ENCODE measurements around the gene UBXN4.
A peak's percentile ranks its signal among the peaks of the same experiment; 100 is the strongest.
"Not testable (repeated sequence)": the region's sequence is repeated elsewhere in the genome, so short reads cannot be mapped to it uniquely, and the experiment has no call there.

UBXN4 gene

DNA sequence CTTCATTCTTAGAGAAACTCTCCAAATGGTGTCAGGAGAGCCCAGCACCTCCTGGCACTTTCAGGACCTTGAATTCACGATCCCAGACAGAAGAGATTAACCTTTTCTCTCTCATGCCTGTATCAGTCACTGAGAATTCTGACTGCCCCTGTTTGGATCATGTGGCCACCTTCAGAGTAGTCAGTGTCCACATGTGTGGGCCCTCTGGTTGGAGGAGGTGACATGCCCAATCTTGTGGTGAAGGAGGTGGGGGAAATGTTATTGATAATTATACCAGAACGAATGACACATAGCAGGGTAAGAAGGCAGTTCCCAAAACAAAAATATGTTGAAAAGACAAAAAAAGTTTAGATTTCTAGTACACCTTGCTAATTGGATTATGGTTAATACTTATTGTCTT is 31.7 kb downstream of the UBXN4 start:
- no peak for FAIRE-seq
- DNase-seq (ENCODE audit: insufficient read length): no peak
- TF ChIP-seq POLR2AphosphoS5 (IDR thresholded peaks at IDR 0.05; ENCODE audit: low read depth, low read length) (no peak), TAF1 (IDR thresholded peaks at IDR 0.05; ENCODE audit: borderline replicate concordance, low read depth, low read length) (no peak), POLR2A (IDR thresholded peaks at IDR 0.05; ENCODE audit: low read depth, low read length) (no peak)

GRCh38 chr2:135773917-135774316 is 32.3 kb downstream of the UBXN4 start:
- DNase-seq (ENCODE audit: insufficient read length): no peak
- FAIRE-seq: no peak
- no peak for TF ChIP-seq POLR2A (IDR thresholded peaks at IDR 0.05; ENCODE audit: low read depth, low read length)
- no peak for TF ChIP-seq POLR2AphosphoS5 (IDR thresholded peaks at IDR 0.05; ENCODE audit: low read depth, low read length)
- no peak for TF ChIP-seq TAF1 (IDR thresholded peaks at IDR 0.05; ENCODE audit: borderline replicate concordance, low read depth, low read length)

- FAIRE-seq (no peak), DNase-seq (ENCODE audit: insufficient read length) (no peak)
- TF ChIP-seq POLR2A (IDR thresholded peaks at IDR 0.05; ENCODE audit: low read depth, low read length): no peak
- no peak for TF ChIP-seq POLR2AphosphoS5 (IDR thresholded peaks at IDR 0.05; ENCODE audit: low read depth, low read length)
- no peak for TF ChIP-seq TAF1 (IDR thresholded peaks at IDR 0.05; ENCODE audit: borderline replicate concordance, low read depth, low read length)
Measured at GRCh38 chr2:135775420-135775819, 33.8 kb downstream of the UBXN4 start.

DNA sequence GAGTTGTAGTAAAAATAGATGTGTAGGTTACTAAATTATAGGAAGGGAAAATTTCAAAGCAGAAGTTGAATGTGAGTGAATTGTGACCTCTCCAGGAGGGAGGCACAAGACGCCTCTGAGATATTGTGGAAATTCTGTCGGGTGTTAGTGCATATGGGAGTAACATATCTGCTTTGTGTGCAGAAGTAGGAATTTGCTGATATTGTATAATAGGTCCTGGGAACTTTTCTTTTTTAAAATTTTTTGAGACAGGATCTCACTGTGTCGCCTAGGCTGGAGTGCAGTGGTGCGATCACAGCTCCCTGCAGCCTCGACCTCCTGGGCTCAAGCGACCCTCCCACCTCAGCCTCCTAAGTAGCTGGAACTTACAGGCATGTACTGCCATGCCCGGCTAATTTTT is 34.7 kb downstream of the UBXN4 start:
- no peak for TF ChIP-seq POLR2AphosphoS5 (IDR thresholded peaks at IDR 0.05; ENCODE audit: low read depth, low read length)
- no peak for TF ChIP-seq TAF1 (IDR thresholded peaks at IDR 0.05; ENCODE audit: borderline replicate concordance, low read depth, low read length)
- TF ChIP-seq POLR2A (IDR thresholded peaks at IDR 0.05; ENCODE audit: low read depth, low read length): no peak
- no peak for DNase-seq (ENCODE audit: insufficient read length)
- FAIRE-seq: no peak

DNA sequence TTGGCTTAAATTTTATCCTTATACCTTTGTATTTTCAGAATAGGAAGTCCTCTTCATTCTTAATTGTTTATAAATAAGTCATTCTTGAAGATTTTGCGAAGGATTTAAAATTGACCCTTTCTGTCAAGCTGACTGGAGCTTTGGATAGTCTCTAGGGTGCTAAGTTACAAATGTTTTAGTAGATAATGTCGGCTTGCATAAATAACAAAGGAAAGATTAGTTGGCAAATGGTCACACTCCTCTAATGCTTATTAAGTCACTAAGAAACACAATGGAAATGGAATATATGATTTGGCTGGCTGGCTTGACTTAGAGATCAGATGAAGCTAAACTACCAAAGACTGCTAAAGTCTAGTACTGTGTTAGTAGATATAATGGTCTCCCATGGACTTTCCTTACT is 40.6 kb downstream of the UBXN4 start:
- no peak for TF ChIP-seq POLR2AphosphoS5 (IDR thresholded peaks at IDR 0.05; ENCODE audit: low read depth, low read length)
- no peak for TF ChIP-seq TAF1 (IDR thresholded peaks at IDR 0.05; ENCODE audit: borderline replicate concordance, low read depth, low read length)
- TF ChIP-seq POLR2A (IDR thresholded peaks at IDR 0.05; ENCODE audit: low read depth, low read length): no peak
- FAIRE-seq (no peak), DNase-seq (ENCODE audit: insufficient read length) (no peak)

DNA sequence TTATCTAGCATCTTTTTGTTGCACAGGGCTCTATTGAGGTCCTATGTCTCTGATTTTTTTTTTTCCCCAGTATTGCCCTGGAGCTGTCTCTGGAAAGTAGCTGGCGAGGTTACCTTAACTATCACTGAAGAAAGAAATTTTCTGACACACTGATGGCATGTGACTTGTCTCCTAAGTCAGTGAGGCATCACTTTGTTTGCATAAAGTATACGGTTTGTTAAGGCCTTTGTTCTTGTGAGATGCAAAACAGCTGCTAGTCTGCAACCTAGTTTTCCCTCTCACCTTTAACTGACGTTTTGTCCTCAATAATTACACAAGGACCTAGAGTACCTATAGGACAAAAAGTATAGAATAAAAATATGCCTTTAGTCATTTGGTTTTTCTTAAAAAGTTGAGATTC is 41.8 kb downstream of the UBXN4 start:
- FAIRE-seq (peak; percentile 64), DNase-seq (ENCODE audit: insufficient read length) (no peak)
- TF ChIP-seq POLR2A (IDR thresholded peaks at IDR 0.05; ENCODE audit: low read depth, low read length): no peak
- TF ChIP-seq TAF1 (IDR thresholded peaks at IDR 0.05; ENCODE audit: borderline replicate concordance, low read depth, low read length): no peak
- TF ChIP-seq POLR2AphosphoS5 (IDR thresholded peaks at IDR 0.05; ENCODE audit: low read depth, low read length): no peak

- DNase-seq (ENCODE audit: insufficient read length) (no peak), FAIRE-seq (peak; percentile 62)
- no peak for TF ChIP-seq TAF1 (IDR thresholded peaks at IDR 0.05; ENCODE audit: borderline replicate concordance, low read depth, low read length)
- TF ChIP-seq POLR2AphosphoS5 (IDR thresholded peaks at IDR 0.05; ENCODE audit: low read depth, low read length): no peak
- TF ChIP-seq POLR2A (IDR thresholded peaks at IDR 0.05; ENCODE audit: low read depth, low read length): no peak
Measured at GRCh38 chr2:135785032-135785431, 43.4 kb downstream of the UBXN4 start.

GRCh38 chr2:135786823-135787222 is 45.2 kb downstream of the UBXN4 start:
- no peak for TF ChIP-seq POLR2A (IDR thresholded peaks at IDR 0.05; ENCODE audit: low read depth, low read length)
- no peak for FAIRE-seq
- no peak for DNase-seq (ENCODE audit: insufficient read length)

- TF ChIP-seq POLR2A (IDR thresholded peaks at IDR 0.05; ENCODE audit: low read depth, low read length) (no peak), POLR2AphosphoS5 (IDR thresholded peaks at IDR 0.05; ENCODE audit: low read depth, low read length) (no peak), TAF1 (IDR thresholded peaks at IDR 0.05; ENCODE audit: borderline replicate concordance, low read depth, low read length) (no peak)
- no peak for FAIRE-seq
Measured at GRCh38 chr2:135790423-135790822, 48.8 kb downstream of the UBXN4 start.

GRCh38 chr2:135791418-135792190 is 49.9 kb downstream of the UBXN4 start:
- TF ChIP-seq POLR2A (IDR thresholded peaks at IDR 0.05; ENCODE audit: low read depth, low read length) (no peak), TAF1 (IDR thresholded peaks at IDR 0.05; ENCODE audit: borderline replicate concordance, low read depth, low read length) (no peak), POLR2AphosphoS5 (IDR thresholded peaks at IDR 0.05; ENCODE audit: low read depth, low read length) (no peak)
- DNase-seq (ENCODE audit: insufficient read length) (no peak), FAIRE-seq (no peak)

More at GRCh38 chr2:135790423-135790822, 48.8 kb downstream of the UBXN4 start:
- DNase-seq (ENCODE audit: insufficient read length): no peak

- DNase-seq (ENCODE audit: insufficient read length) (no peak), FAIRE-seq (peak; percentile 36)
- TF ChIP-seq POLR2AphosphoS5 (IDR thresholded peaks at IDR 0.05; ENCODE audit: low read depth, low read length) (no peak), POLR2A (IDR thresholded peaks at IDR 0.05; ENCODE audit: low read depth, low read length) (no peak), TAF1 (IDR thresholded peaks at IDR 0.05; ENCODE audit: borderline replicate concordance, low read depth, low read length) (no peak)
Measured at GRCh38 chr2:135792401-135793150, 50.9 kb downstream of the UBXN4 start.

DNA sequence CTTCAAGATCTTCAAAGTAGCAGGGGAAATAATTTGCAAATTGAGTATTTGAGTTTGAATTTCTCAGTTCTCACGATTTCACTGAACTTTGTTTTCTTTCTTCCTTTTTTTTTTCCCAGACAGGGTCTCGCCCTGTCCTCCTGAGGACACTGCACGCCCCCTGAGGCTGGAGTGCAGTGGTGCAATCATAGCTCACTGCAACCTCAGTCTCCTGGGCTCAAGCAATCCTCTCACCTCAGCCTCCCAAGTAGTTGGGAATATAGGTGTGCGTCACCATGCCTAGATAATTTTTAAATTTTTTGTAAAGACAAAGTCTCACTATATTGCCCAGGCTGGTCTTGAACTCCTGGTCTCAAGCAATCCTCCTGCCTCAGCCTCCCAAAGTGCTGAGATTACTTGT is 54.0 kb downstream of the UBXN4 start:
- not testable (repeated sequence) for FAIRE-seq; DNase-seq (ENCODE audit: insufficient read length)
